Measurements from ENCODE around the gene SERTAD4. TPM values are rescaled to one million over a fixed set of nuclear protein-coding genes. Genes with fewer than 3 reads are reported as not detected.

The SERTAD4 gene
- total RNA-seq, 1 experiment from 2014 or later = 6.6 TPM

DNA sequence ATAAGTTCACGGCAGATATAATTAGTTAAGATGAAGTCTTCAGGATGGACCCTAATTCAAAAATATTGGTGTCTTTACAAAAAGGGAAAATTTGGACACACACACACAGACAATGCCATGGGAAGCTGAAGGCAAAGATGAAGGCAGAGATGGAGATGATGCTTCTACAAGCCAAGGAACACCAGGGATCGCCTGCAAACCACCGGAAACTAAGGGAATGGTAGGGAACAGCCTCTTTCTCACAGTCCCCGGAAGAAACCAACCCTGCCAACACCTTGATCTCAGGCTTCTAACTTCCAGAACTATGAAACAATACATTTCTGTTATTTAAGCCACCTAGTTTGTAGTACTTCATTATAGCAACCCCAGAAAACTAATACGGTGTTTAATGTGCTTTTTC, 15.1 kb upstream of the SERTAD4 start:
- H3K4me3 ChIP-seq = no peak overlapping the region
- DNase-seq (ENCODE audit: low read depth in 1 of 2, low spot score in 2 of 2) = no peak
- H3K4me1 ChIP-seq (replicated peaks) = peaks cover 11% of the 10 kb centered on the region
- H3K27ac ChIP-seq = no peak overlapping the region
- no peaks in the 10 kb centered on the region for H3K36me3 ChIP-seq
- no peaks in the 10 kb centered on the region for H3K9me3 ChIP-seq (replicated peaks)
- no peaks in the 10 kb centered on the region for H3K27me3 ChIP-seq (replicated peaks)

DNA sequence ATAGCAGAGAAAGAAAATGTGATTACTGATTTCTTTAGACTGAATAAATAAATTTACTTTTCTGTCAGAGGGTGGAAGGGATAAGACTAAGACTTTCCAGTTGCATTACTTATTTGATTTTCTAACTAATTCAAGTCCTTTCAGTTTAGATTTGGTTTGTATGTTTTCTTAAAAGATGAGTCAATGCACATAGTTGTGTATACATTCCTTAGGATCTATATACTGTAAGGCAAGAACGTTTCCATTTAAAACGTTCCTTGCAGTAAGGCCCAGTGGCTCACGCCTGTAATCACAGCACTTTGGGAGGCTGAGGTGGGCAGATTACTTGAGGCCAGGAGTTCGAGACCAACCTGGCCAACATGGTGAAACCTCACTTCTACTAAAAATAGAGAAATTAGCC, 14.5 kb upstream of the SERTAD4 start:
- H3K36me3 ChIP-seq = no peaks in the 10 kb centered on the region
- no peak overlapping the region for H3K4me3 ChIP-seq
- no peaks in the 10 kb centered on the region for H3K9me3 ChIP-seq (replicated peaks)
- H3K27ac ChIP-seq = no peak overlapping the region
- peaks cover 13% of the 10 kb centered on the region for H3K4me1 ChIP-seq (replicated peaks)
- DNase-seq (ENCODE audit: low read depth in 1 of 2, low spot score in 2 of 2) = no peak
- no peaks in the 10 kb centered on the region for H3K27me3 ChIP-seq (replicated peaks)

DNA sequence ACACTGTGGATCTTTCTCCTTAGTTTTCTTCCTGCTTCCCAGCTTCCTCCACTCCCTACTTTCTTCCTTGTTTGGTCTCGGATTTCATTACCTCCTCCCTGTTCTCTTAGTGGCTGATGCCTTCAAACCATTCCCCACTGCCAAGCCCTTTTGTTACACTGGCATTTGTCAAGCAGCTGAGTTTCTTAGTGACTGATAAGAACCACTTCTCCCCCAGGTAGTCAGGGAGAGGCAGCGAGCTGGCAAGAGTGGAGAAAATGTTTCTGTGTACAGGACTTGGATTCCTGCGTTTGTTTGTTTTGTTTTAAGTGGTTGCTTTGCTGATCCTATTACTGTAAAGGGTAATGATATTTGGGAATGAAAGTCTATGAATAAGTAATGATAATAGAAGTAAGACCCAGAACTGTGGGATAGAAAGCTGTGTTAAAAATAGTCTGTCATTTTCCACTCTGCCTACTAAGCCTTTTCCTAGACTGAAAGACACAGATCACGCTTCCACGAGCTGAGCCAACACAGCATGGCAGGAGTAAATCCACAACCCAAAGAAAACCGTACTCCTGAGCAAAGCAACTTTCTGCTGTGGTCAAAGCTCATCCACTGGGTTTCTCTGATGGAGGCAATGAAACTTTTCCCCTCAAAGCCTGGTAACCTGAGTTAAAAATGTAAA, 10.1 kb upstream of the SERTAD4 start:
- Histone ChIP-seq H3K4me1 (replicated peaks) (peaks cover 13% of the 10 kb centered on the region), H3K4me3 (no peak overlapping the region), H3K27ac (no peak overlapping the region), H3K9me3 (replicated peaks) (no peaks in the 10 kb centered on the region), H3K27me3 (replicated peaks) (no peaks in the 10 kb centered on the region), H3K36me3 (no peaks in the 10 kb centered on the region)
- DNase-seq (ENCODE audit: low read depth in 1 of 2, low spot score in 2 of 2) = peak in 1 of 2 experiments; percentile 31

DNA sequence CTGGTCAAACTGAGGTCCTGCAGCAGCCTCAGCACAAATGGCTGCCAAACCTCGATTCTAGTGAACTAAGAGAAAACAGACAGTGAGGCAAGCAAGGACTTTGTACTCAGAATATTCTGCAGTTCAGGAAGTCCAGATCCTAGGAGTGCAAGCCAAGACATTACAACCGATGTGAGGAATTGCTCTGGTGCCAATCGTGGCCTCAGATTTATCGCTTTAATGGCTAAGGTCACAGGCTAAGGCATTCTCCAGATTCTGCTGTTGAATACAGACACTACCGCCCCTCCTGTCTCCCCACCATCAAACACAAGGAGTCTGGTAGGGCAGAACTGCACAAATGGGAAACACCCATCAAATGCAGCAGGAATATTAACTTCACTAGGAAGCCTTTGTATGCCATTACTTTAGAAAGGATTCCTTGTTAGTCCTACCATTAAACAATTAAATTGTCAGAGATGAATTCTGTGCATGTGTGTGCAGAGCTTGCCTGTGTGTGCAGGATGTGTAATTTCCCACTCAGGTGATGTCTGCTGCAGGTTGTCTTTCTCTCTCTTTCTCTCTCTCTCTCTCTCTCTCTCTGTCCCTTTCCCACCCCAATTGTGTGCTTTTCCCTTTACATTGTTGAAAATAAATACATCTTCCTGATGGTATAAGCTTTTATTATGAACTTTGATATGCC, 9.2 kb upstream of the SERTAD4 start:
- Histone ChIP-seq H3K27me3 (replicated peaks) (no peaks in the 10 kb centered on the region), H3K27ac (no peak overlapping the region), H3K36me3 (no peaks in the 10 kb centered on the region), H3K9me3 (replicated peaks) (no peaks in the 10 kb centered on the region), H3K4me3 (no peak overlapping the region), H3K4me1 (replicated peaks) (peaks cover 8% of the 10 kb centered on the region)
- no peak for DNase-seq (ENCODE audit: low read depth in 1 of 2, low spot score in 2 of 2)

DNA sequence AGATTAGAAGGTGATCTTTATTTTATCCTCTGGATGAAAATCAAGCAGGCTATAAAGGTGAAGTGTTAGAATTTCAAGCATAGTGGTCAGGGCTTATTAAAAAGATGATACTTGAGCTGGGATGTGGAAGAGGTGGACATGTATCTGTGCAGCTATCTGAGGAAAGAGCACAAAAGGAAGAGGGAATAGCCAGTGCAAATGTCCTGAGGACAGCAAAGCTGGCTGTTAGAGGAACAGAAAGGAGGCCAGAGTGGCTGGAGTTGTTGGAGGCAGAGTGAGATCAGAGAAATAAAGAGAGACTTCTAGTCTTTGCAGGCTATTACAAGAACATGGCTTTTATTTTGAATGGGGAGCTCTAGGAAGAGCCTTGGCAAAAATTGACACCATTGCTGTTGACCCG, 4.4 kb upstream of the SERTAD4 start:
- peaks cover 3% of the 10 kb centered on the region; the same call in 1 of the 2 replicates for H3K36me3 ChIP-seq
- H3K9me3 ChIP-seq (replicated peaks) = no peaks in the 10 kb centered on the region
- no peak overlapping the region for H3K27ac ChIP-seq
- no peaks in the 10 kb centered on the region; the same call in 1 of the 2 replicates for H3K4me1 ChIP-seq (replicated peaks)
- DNase-seq (ENCODE audit: low read depth in 1 of 2, low spot score in 2 of 2) = no peak
- H3K4me3 ChIP-seq = no peak overlapping the region
- H3K27me3 ChIP-seq (replicated peaks) = no peaks in the 10 kb centered on the region

DNA sequence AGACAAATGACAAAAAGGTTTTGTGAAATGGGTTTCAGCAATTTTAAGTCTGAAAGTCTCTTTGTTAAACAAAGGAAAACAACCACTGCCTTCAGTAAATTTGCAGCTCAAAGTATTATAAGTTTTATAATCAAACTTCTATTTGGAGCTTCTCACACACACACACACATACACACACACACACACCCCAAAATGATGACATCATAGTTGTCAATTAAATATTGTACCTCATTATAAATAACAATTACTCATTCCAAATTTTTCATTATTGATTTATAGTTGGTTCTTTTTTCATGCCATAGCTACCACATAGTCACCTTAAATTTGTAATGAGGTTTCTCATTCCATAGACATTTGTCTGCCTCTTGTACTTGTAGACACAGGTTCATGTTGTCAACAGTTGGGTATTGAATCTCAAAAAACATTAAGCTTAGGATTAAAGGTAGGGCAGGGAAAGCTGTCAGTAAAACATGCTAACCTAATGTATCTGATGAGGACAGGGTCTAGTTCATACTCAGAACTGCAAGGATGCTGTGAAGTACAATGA, 2.4 kb upstream of the SERTAD4 start:
- Histone ChIP-seq H3K4me1 (replicated peaks) (peaks cover 6% of the 10 kb centered on the region), H3K36me3 (peaks cover 3% of the 10 kb centered on the region; the same call in 1 of the 2 replicates), H3K4me3 (no peak overlapping the region), H3K9me3 (replicated peaks) (no peaks in the 10 kb centered on the region), H3K27me3 (replicated peaks) (no peaks in the 10 kb centered on the region), H3K27ac (no peak overlapping the region)
- DNase-seq (ENCODE audit: low read depth in 1 of 2, low spot score in 2 of 2) = no peak

DNA sequence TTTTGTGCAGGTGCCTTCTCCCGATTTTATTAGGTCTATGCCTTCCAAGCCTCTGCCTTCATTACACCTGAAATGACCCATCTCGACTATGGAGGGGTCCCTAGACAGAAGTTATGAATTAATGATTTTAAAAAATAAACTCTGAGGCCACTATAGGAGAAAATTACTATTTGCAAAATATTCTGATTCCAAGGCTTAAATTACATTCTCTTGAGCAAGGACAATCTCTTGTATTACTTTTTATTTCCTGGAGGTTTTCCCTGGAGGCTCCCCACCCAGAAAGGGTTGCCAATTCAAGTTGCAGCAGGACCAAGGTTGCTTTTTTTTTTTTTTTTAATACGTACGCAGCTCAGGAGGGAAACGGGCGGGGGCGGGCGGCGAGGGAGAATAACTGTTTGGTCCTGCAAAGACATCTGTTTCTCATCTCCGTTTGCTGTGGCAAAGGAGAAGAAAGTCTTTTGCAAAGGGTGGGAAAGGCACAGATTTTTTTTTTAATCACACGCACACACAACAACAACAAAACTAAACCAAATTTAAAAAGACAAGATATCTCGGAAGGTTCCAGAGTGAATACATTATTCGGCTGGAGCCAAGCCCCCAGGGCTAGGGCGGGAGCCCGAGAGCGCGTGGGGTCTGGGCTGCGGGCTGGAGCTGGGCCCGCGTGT, 618 bp upstream of the SERTAD4 start:
- Histone ChIP-seq H3K27me3 (replicated peaks) (no peaks in the 10 kb centered on the region), H3K4me3 (peak overlapping the region; percentile 59), H3K27ac (no peak overlapping the region), H3K9me3 (replicated peaks) (no peaks in the 10 kb centered on the region), H3K4me1 (replicated peaks) (peaks cover 18% of the 10 kb centered on the region), H3K36me3 (peaks cover 3% of the 10 kb centered on the region; the same call in 1 of the 2 replicates)
- DNase-seq (ENCODE audit: low read depth in 1 of 2, low spot score in 2 of 2) = peak in 1 of 2 experiments; percentile 48

DNA sequence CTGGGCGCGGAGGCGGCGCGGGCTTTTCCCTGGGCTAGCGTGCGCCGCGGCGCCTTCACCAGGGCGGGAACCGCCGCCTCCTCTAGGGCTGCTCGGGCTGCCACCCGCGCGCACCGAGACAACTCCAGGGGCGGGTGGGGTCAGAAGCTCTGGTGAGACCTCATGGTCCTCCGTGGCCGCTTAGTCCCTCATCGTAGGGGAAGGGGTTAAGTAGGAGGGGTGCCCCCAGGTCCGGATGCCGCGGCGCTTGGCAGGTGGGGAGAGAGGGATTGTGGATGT, 559 bp downstream of the SERTAD4 start:
- no peaks in the 10 kb centered on the region for H3K27me3 ChIP-seq (replicated peaks)
- H3K27ac ChIP-seq = peak overlapping the region; percentile 69
- peaks cover 3% of the 10 kb centered on the region; the same call in 1 of the 2 replicates for H3K36me3 ChIP-seq
- peak in 1 of 2 experiments; percentile 54 for DNase-seq (ENCODE audit: low read depth in 1 of 2, low spot score in 2 of 2)
- H3K9me3 ChIP-seq (replicated peaks) = no peaks in the 10 kb centered on the region
- peaks cover 20% of the 10 kb centered on the region for H3K4me1 ChIP-seq (replicated peaks)
- H3K4me3 ChIP-seq = peak overlapping the region; percentile 59

DNA sequence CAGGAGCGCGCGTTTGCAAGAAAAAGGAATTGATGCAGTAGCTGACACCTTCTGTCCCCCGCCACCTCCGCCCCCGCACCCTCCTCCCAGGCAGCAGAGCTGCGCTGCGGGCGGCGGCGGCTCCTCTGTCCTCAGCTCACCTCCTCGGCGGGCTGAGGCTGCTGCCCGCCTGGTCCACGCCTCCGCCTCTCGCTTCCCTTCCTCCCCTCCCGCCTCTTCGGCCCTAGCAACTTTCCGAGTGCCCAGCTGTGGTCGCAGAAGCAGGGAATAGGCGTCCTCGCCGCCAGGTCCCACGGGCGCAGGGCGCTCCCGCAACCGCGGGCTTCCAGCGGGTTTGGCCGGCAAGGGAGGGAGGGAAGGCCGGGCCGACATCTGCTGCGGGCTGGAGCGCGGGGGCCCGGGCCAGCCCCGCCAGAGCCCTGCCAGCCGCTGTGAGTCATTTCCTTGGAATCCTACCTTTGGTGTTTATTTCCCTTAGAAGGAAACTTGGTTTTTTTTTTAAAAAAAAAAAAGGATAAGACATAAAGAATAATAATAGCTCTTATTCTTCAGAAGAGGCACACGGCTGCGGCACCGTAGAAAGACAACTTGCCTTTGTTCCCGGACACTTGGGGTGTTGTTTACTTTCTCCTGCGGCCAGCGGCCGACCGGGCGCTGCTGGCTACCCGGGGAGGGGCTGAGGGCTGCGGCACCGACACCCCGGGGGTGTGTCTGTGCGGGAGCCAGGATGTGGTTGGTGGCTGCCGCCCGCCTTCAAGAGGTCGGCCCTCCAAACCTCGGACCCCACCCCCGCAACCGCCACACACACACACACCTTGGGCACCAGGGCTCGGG, 1.1 kb downstream of the SERTAD4 start:
- peak overlapping the region; percentile 59 for H3K4me3 ChIP-seq
- no peaks in the 10 kb centered on the region for H3K27me3 ChIP-seq (replicated peaks)
- DNase-seq (ENCODE audit: low read depth in 1 of 2, low spot score in 2 of 2) = peak; percentile 80 to 91
- H3K9me3 ChIP-seq (replicated peaks) = no peaks in the 10 kb centered on the region
- H3K4me1 ChIP-seq (replicated peaks) = peaks cover 20% of the 10 kb centered on the region
- H3K27ac ChIP-seq = peak overlapping the region; percentile 69
- peaks cover 3% of the 10 kb centered on the region; the same call in 1 of the 2 replicates for H3K36me3 ChIP-seq

DNA sequence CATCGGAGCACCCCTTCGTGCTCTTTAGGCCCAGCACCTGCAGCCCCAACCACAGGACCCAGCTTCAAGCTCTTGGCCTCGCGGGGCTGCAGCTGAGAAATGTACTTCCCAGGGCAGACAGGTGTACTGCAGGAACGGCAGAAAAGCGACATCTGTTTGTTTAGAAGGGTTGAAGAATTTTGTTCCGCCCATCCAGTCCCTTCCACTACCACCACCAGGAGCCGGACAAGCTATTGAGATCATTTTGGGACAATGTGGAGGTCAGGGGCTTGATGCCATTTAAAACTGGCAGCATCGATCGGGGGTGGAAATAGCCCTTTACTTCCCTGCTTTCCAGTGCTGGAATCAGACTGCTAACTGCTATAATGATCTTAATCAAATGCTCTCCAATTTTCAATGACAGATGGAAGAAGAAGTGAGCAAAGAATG, 1.7 kb downstream of the SERTAD4 start:
- DNase-seq (ENCODE audit: low read depth in 1 of 2, low spot score in 2 of 2) = no peak
- Histone ChIP-seq H3K36me3 (peaks cover 3% of the 10 kb centered on the region; the same call in 1 of the 2 replicates), H3K4me1 (replicated peaks) (peaks cover 24% of the 10 kb centered on the region), H3K27me3 (replicated peaks) (no peaks in the 10 kb centered on the region), H3K9me3 (replicated peaks) (no peaks in the 10 kb centered on the region), H3K4me3 (peak overlapping the region; percentile 59), H3K27ac (no peak overlapping the region; the same call in none of the 2 replicates)

DNA sequence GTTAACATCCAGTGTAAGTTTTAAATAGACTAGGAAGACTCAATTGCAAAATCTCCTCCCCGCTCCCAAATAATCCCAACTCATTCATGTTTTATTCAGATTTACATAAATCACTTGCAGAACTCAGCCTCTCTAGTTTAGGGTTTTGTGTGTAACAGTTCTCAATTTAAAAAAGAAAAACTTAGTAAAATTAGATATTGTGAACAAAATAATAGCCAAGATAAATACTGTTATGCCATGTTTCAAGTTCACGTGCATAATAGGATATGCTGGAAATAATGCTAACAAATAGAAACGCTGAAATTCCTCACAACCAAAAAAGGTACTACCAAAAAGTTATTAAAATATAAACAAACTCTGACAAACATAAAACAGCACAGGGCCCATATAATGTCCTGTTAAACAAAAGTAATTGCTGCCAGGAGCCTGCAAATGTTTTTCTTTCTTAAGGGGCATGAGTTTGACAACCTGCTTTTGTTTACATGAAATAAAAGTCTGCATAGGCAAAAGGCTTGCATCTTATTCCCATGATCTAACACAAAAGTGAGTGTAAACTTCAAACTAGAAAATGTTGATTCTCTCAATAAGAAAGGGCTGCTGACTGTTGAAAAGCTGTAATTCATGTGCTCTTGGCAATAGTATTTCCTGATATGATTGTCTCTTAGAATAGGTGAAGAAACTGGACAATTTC, 2.9 kb downstream of the SERTAD4 start:
- Histone ChIP-seq H3K9me3 (replicated peaks) (no peaks in the 10 kb centered on the region), H3K4me1 (replicated peaks) (peaks cover 36% of the 10 kb centered on the region), H3K27me3 (replicated peaks) (no peaks in the 10 kb centered on the region), H3K4me3 (no peak overlapping the region), H3K36me3 (peaks cover 8% of the 10 kb centered on the region), H3K27ac (no peak overlapping the region)
- DNase-seq (ENCODE audit: low read depth in 1 of 2, low spot score in 2 of 2) = no peak

DNA sequence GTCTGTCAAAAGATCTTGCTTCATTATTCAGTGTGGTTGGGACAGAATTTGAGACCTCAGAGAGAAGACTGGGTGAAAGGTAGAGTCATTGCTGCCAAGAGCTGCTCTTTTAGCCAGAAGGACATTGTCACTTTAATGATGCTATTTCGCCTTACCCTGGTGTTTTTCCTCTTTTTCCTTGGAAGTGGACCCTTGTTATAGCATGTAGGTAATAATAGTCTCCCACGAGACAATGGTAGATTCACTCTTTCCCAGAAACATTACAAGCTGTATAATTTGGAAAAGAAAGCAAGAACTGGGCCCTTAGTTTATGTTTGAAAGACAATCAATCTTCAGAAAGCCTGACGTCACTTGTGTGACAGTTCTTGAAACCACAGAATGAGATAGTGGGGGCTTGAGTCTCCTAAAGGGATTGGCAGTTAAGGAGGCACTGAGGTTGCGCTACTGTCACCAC, 3.8 kb downstream of the SERTAD4 start:
- Histone ChIP-seq H3K4me1 (replicated peaks) (peaks cover 36% of the 10 kb centered on the region), H3K27me3 (replicated peaks) (no peaks in the 10 kb centered on the region), H3K4me3 (no peak overlapping the region), H3K9me3 (replicated peaks) (no peaks in the 10 kb centered on the region), H3K27ac (no peak overlapping the region), H3K36me3 (peaks cover 9% of the 10 kb centered on the region)
- peak in 1 of 2 experiments; percentile 52 for DNase-seq (ENCODE audit: low read depth in 1 of 2, low spot score in 2 of 2)
